ENCODE measurements around the gene ATXN1L.

DNA sequence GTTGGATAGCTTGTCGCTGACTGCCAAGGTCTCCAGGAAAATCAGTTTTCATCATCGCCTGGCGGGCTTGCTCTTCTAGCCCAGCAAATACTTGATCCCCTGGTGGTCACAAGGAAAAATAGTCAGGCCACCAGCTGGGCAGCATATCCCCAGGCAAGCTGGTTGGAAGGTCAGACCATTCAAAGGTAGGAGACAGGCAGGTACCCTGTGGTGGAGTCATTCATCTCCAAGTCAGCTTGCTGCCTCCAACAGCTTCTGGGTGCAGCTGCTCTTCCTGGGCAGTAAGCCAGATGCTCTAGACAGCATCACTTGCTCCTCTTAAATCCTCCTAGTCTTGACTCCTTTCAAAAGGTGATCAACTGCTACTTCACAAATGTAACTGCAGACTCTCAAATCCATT is 22.2 kb downstream of the ATXN1L start:
- TF ChIP-seq, protein P1, sequence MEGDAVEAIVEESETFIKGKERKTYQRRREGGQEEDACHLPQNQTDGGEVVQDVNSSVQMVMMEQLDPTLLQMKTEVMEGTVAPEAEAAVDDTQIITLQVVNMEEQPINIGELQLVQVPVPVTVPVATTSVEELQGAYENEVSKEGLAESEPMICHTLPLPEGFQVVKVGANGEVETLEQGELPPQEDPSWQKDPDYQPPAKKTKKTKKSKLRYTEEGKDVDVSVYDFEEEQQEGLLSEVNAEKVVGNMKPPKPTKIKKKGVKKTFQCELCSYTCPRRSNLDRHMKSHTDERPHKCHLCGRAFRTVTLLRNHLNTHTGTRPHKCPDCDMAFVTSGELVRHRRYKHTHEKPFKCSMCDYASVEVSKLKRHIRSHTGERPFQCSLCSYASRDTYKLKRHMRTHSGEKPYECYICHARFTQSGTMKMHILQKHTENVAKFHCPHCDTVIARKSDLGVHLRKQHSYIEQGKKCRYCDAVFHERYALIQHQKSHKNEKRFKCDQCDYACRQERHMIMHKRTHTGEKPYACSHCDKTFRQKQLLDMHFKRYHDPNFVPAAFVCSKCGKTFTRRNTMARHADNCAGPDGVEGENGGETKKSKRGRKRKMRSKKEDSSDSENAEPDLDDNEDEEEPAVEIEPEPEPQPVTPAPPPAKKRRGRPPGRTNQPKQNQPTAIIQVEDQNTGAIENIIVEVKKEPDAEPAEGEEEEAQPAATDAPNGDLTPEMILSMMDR (IDR thresholded peaks at IDR 0.05) = peak; percentile 15; the same call in 1 of the 2 replicates
- TF ChIP-seq YY1 (IDR thresholded peaks at IDR 0.05; ENCODE audit: low read depth) (no peak), EZH2phosphoT487 (IDR thresholded peaks at IDR 0.05; ENCODE audit: borderline replicate concordance, low read depth) (no peak), RXRA (IDR thresholded peaks at IDR 0.05; ENCODE audit: borderline replicate concordance, low read depth) (no peak), FOXJ3 (CRISPR knock-in tag; IDR thresholded peaks at IDR 0.05) (no peak), TEAD4 (IDR thresholded peaks at IDR 0.05; ENCODE audit: borderline replicate concordance, insufficient read depth) (no peak), RAD21 (IDR thresholded peaks at IDR 0.05; ENCODE audit: low read length) (no peak), POLR2AphosphoS5 (IDR thresholded peaks at IDR 0.05; ENCODE audit: low read depth, low read length) (no peak)
- TF ChIP-seq, protein P2, sequence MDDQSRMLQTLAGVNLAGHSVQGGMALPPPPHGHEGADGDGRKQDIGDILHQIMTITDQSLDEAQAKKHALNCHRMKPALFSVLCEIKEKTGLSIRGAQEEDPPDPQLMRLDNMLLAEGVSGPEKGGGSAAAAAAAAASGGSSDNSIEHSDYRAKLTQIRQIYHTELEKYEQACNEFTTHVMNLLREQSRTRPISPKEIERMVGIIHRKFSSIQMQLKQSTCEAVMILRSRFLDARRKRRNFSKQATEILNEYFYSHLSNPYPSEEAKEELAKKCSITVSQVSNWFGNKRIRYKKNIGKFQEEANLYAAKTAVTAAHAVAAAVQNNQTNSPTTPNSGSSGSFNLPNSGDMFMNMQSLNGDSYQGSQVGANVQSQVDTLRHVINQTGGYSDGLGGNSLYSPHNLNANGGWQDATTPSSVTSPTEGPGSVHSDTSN (IDR thresholded peaks at IDR 0.05) = no peak

Data from SK-N-SH (cell line).